K562 (cell line): ENCODE results near the gene CYSLTR1. TPM values are rescaled to one million over a fixed set of nuclear protein-coding genes. Genes with fewer than 3 reads are reported as not detected.

ENCODE experiments used
- ATAC-seq: fragments of 200-7000 bp; cut with Tn5 transposase; 3 replicates; pipeline ENCODE4 v1.9.1; 2020; ENCODE audit warnings: moderate library complexity
- BruUV-seq: library from RNA; stranded (reverse); fragments of 400-500 nt; replicated peaks from 2 replicates; lab custom pipeline; 2021; lab: Mats Ljungman, UMichigan
- CTCF ChIA-PET: fragments of 300-600 bp; formaldehyde crosslinking; extraction: SDS; loops from one replicate; lab custom pipeline; 2021; ENCODE audit warnings: low intra/inter-chr PET ratio; lab: Yijun Ruan, JAX
- POLR2A ChIA-PET: fragments of 300-600, 350-650 bp; sonication (Branson Sonifier 250); formaldehyde crosslinking; extraction: SDS; loops from one replicate; lab custom pipeline; 2021; ENCODE audit warnings: antibody characterized with exemption, inconsistent platforms; lab: Yijun Ruan, JAX
- DNase-seq, 4 experiments: peaks; one replicate each; pipeline versions ENCODE4 v3.0.0 to v3.0.0-alpha.2; 2011 to 2018; ENCODE audit warnings: low spot score in 3 of 4, mixed read lengths in 3 of 4; ENCODE audit errors: extremely low read depth in 1 of 4
- FAIRE-seq: peaks from 2 replicates; lab custom pipeline; 2011; peaks lifted over from hg19 to GRCh38; lab: Jason Lieb, UNC
- H2AFZ ChIP-seq: 2 replicates; pipeline ENCODE4 v1.6.0; 2011; ENCODE audit warnings: low read depth, low read length, control low read depth, inconsistent platforms
- H3K27ac ChIP-seq: fragments of 200-600 bp; 3 replicates; pipeline ENCODE4 v1.8.0; 2011; ENCODE audit warnings: low read depth, mild to moderate bottlenecking, control low read depth, inconsistent platforms, low read length, moderate library complexity, mixed read lengths; ENCODE audit errors: extremely low read depth
- H3K27me3 ChIP-seq, 2 experiments: fragments of 300-600 bp in 1 of 2; 2 replicates in 1 of 2; 3 replicates in 1 of 2; pipeline versions ENCODE4 v1.6.0 to v1.8.0; 2011; ENCODE audit warnings: inconsistent platforms in 2 of 2, low read length in 2 of 2, mild to moderate bottlenecking in 1 of 2, mixed read lengths in 1 of 2, moderate library complexity in 1 of 2; ENCODE audit not compliant: control insufficient read depth in 2 of 2, insufficient read depth in 2 of 2
- H3K36me3 ChIP-seq: fragments of 300-600 bp; 3 replicates; pipeline ENCODE4 v1.8.0; 2011; ENCODE audit warnings: mild to moderate bottlenecking, low read length, inconsistent platforms; ENCODE audit not compliant: control insufficient read depth, insufficient read depth
- H3K4me1 ChIP-seq, 2 experiments: fragments of 200-600 bp in 1 of 2; replicated peaks in 1 of 2; 2 replicates in 1 of 2; 3 replicates in 1 of 2; pipeline versions ENCODE4 v1.5.1 to v1.8.0; 2011; ENCODE audit warnings: inconsistent platforms in 2 of 2, low read length in 2 of 2, mild to moderate bottlenecking in 1 of 2, mixed read lengths in 1 of 2, moderate library complexity in 1 of 2; ENCODE audit not compliant: control insufficient read depth in 2 of 2, insufficient read depth in 2 of 2
- H3K4me2 ChIP-seq: 2 replicates; pipeline ENCODE4 v1.6.1; 2011; ENCODE audit warnings: low read length, control low read depth, inconsistent platforms, mixed read lengths; ENCODE audit not compliant: insufficient read depth
- H3K4me3 ChIP-seq: fragments of 200-600 bp; sonication (generic), shearing (Covaris generic); 2 replicates; pipeline ENCODE4 v1.5.1; 2016; ENCODE audit warnings: control low read depth, inconsistent platforms
- H3K79me2 ChIP-seq: fragments of 200-600 bp; 3 replicates; pipeline ENCODE4 v1.8.0; 2011; ENCODE audit warnings: low read length, inconsistent platforms; ENCODE audit not compliant: control insufficient read depth, insufficient read depth
- H3K9ac ChIP-seq, 2 experiments: 2 replicates each; pipeline versions ENCODE4 v1.6.0 to v1.6.1; 2011; ENCODE audit warnings: low read depth in 2 of 2, low read length in 2 of 2, control low read depth in 1 of 2, inconsistent platforms in 1 of 2, mild to moderate bottlenecking in 1 of 2, mixed read lengths in 1 of 2; ENCODE audit not compliant: insufficient read depth in 1 of 2
- H3K9me1 ChIP-seq: one replicate; pipeline ENCODE4 v1.6.0; 2011; ENCODE audit warnings: inconsistent platforms, mild to moderate bottlenecking, low read length, moderate library complexity; ENCODE audit not compliant: control insufficient read depth, insufficient read depth
- H3K9me3 ChIP-seq: replicated peaks from 2 replicates; pipeline ENCODE4 v1.5.1; 2011; ENCODE audit warnings: low read depth, low read length, inconsistent platforms; ENCODE audit not compliant: control insufficient read depth, insufficient read depth
- H4K20me1 ChIP-seq: replicated peaks from 2 replicates; pipeline ENCODE4 v1.6.1; 2011; ENCODE audit warnings: low read length, inconsistent platforms, mixed read lengths; ENCODE audit not compliant: control insufficient read depth, insufficient read depth
- C11orf30 ChIP-seq: fragments of 450-650 bp; IDR thresholded peaks from 2 replicates; pipeline ENCODE4 v1.6.1; 2016; ENCODE audit warnings: low read depth, mild to moderate bottlenecking
- ERF ChIP-seq: fragments of 450-650 bp; formaldehyde crosslinking; IDR thresholded peaks from 2 replicates; pipeline ENCODE4 v1.4.0; 2020; ENCODE audit warnings: mild to moderate bottlenecking, mixed read lengths
- FOXM1 ChIP-seq, 2 experiments: fragments of 450-650 bp in 1 of 2; sonication (generic) in 1 of 2; formaldehyde crosslinking in 1 of 2; IDR thresholded peaks; 2 replicates each; pipeline versions ENCODE4 v1.6.1 to v1.9.0; 2017 to 2022; ENCODE audit warnings: low read depth in 2 of 2, mild to moderate bottlenecking in 2 of 2, missing genetic modification reagents in 1 of 2, moderate library complexity in 1 of 2
- HCFC1 ChIP-seq: IDR thresholded peaks from 2 replicates; pipeline ENCODE4 v1.6.1; 2012; ENCODE audit warnings: low read depth, low read length, improper control_type of control experiment
- NCOA6 ChIP-seq: fragments of 450-650 bp; IDR thresholded peaks from 2 replicates; pipeline ENCODE4 v1.6.1; 2017; ENCODE audit warnings: mild to moderate bottlenecking
- NRF1 ChIP-seq, 2 experiments: fragments of 450-650 bp; IDR thresholded peaks in 1 of 2; conservative IDR thresholded peaks in 1 of 2; 2 replicates each; pipeline ENCODE4 v1.6.1; 2014; ENCODE audit warnings: mild to moderate bottlenecking in 2 of 2
- POLR2H ChIP-seq: IDR thresholded peaks from 2 replicates; pipeline ENCODE4 v1.6.1; 2016; ENCODE audit warnings: missing genetic modification characterization, low read depth, mild to moderate bottlenecking, control low read depth, missing compliant biosample characterization, moderate library complexity
- SMAD2 ChIP-seq: fragments of 150-350 bp; IDR thresholded peaks from 2 replicates; pipeline ENCODE4 v1.6.1; 2014; ENCODE audit warnings: low read depth, mild to moderate bottlenecking, low read length
- TCF7 ChIP-seq: sonication (generic); IDR thresholded peaks from 2 replicates; pipeline ENCODE4 v1.6.1; 2016; ENCODE audit warnings: antibody characterized with exemption, borderline replicate concordance
- YBX1 ChIP-seq: fragments of 450-650 bp; IDR thresholded peaks from 2 replicates; pipeline ENCODE4 v1.7.1; 2016; ENCODE audit warnings: mild to moderate bottlenecking
- ZC3H11A ChIP-seq: IDR thresholded peaks from 2 replicates; pipeline ENCODE4 v1.6.1; 2012; ENCODE audit warnings: low read depth, low read length, improper control_type of control experiment
- ZNF197 ChIP-seq: fragments of 200-800 bp; sonication (Bioruptor generic); IDR thresholded peaks from 2 replicates; pipeline ENCODE4 v1.6.1; 2016; ENCODE audit warnings: low read depth, missing genetic modification characterization, missing compliant biosample characterization
- WGBS: fragments of 100-300 bp; shearing (Covaris generic); methylation state at CpG from one replicate; pipeline ENCODE4 v1.1.6; 2016; ENCODE audit warnings: low coverage, mixed read lengths; ENCODE audit not compliant: insufficient coverage; ENCODE audit errors: missing lambda C conversion rate; 5-methylcytosine and 5-hydroxymethylcytosine counted together
- in situ Hi-C: fragments of 300-500 bp; cut with MboI; formaldehyde crosslinking; loops from 4 replicates; pipeline ENCODE4 v1.15.0; 2018; ENCODE audit warnings: inconsistent platforms, mixed read lengths
- intact Hi-C: fragments of 100-400 bp; cut with micrococcal nuclease; formaldehyde crosslinking; loops from 2 replicates; pipeline ENCODE4 v1.14.2; 2022
- polyA plus RNA-seq, 8 experiments: library from polyadenylated mRNA; depleted of rRNA in 4 of 8; stranded (reverse) in 5 of 8; unstranded in 3 of 8; fragments of >200 nt; fragmentation: Nextera tagmentation in 2 of 8; fragmentation: Illumina TruSeq in 1 of 8; extraction: Ambion mirVana in 2 of 8; extraction: Trizol in 1 of 8; gene quantifications; 2 replicates each; pipeline versions ENCODE4 v1.2.1 to v1.2.3, GENCODE V29; 2011 to 2014; ENCODE audit warnings: inconsistent platforms in 1 of 8, missing spikeins in 1 of 8
- total RNA-seq, 7 experiments: library from RNA; depleted of rRNA in 6 of 7; stranded (reverse); fragments of >200 nt in 6 of 7; fragmentation: Illumina TruSeq in 2 of 7; extraction: Trizol in 2 of 7; gene quantifications; 2 replicates each; pipeline versions ENCODE4 v1.2.1 to v1.2.3, GENCODE V29; 2011 to 2021; ENCODE audit warnings: low replicate concordance in 1 of 7
- TF ChIP-seq, protein P1 (sequence below): fragments of 250-450 bp; sonication (Bioruptor Pico); IDR thresholded peaks from 2 replicates; pipeline ENCODE4 v1.8.0; 2022; ENCODE audit warnings: inconsistent platforms, mild to moderate bottlenecking, moderate library complexity, borderline replicate concordance
- TF ChIP-seq, protein P2 (sequence below): fragments of 450-650 bp; IDR thresholded peaks from 2 replicates; pipeline ENCODE4 v1.6.1; 2016; ENCODE audit warnings: antibody characterized with exemption
- TF ChIP-seq, protein P3 (sequence below): fragments of 450-650 bp; IDR thresholded peaks from 2 replicates; pipeline ENCODE4 v1.6.1; 2016; ENCODE audit warnings: borderline replicate concordance
- TF ChIP-seq, protein P4 (sequence below): IDR thresholded peaks from 3 replicates; pipeline ENCODE4 v1.6.1; 2011; ENCODE audit warnings: borderline replicate concordance, mild to moderate bottlenecking, moderate library complexity; ENCODE audit not compliant: insufficient read length; ENCODE audit errors: extremely low read depth

The CYSLTR1 gene
- total and polyA plus RNA-seq, 9 of the 15 experiments (the other 6 are each of a cell fraction or from before 2014, with no cell fraction given): 0.04 to 0.07 TPM; not detected in 7

DNA sequence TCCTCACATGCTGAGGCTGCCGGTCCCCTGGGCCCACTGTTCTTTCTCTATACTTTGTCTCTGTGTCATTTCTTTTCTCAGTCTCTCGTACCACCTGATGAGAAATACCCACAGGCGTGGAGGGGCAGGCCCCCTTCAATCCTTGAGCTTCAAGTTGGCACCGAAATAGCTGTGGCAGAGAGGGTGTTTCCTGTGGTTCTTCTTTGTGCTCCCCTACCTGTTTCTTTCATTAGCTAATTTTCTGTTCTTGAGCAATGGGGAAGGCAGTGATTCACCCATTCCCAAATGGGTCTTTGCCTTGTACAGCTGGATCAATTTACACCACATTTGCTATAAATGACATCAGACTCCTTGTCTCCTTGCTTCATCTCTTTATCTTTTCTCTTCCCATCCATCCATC, 2.1 kb upstream of the CYSLTR1 start:
- POLR2A ChIA-PET: no interaction called here
- in situ Hi-C loops: no loop called here
- TF ChIP-seq POLR2H (tag) (no peak), ZNF197 (CRISPR knock-in tag) (no peak), NRF1 (conservative IDR thresholded peaks at IDR 0.05 in 1 of 2, IDR thresholded peaks at IDR 0.05 in 1 of 2) (no peak), NCOA6 (no peak), C11orf30 (no peak), SMAD2 (no peak), ERF (CRISPR knock-in tag) (no peak), HCFC1 (no peak), ZC3H11A (no peak), YBX1 (no peak), TCF7 (no peak), FOXM1 (IDR thresholded peaks at IDR 0.05; ENCODE audit: low read depth) (no peak), FOXM1 (CRISPR knock-in tag; IDR thresholded peaks at IDR 0.05; ENCODE audit: low read depth) (no peak)
- TF ChIP-seq, protein P1, sequence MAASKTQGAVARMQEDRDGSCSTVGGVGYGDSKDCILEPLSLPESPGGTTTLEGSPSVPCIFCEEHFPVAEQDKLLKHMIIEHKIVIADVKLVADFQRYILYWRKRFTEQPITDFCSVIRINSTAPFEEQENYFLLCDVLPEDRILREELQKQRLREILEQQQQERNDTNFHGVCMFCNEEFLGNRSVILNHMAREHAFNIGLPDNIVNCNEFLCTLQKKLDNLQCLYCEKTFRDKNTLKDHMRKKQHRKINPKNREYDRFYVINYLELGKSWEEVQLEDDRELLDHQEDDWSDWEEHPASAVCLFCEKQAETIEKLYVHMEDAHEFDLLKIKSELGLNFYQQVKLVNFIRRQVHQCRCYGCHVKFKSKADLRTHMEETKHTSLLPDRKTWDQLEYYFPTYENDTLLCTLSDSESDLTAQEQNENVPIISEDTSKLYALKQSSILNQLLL: no peak
- TF ChIP-seq, protein P2, sequence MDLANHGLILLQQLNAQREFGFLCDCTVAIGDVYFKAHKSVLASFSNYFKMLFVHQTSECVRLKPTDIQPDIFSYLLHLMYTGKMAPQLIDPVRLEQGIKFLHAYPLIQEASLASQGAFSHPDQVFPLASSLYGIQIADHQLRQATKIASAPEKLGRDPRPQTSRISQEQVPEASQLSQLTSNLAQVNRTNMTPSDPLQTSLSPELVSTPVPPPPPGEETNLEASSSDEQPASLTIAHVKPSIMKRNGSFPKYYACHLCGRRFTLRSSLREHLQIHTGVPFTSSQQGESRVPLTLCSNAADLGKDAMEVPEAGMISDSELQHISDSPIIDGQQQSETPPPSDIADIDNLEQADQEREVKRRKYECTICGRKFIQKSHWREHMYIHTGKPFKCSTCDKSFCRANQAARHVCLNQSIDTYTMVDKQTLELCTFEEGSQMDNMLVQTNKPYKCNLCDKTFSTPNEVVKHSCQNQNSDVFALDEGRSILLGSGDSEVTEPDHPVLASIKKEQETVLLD: no peak
- TF ChIP-seq, protein P3, sequence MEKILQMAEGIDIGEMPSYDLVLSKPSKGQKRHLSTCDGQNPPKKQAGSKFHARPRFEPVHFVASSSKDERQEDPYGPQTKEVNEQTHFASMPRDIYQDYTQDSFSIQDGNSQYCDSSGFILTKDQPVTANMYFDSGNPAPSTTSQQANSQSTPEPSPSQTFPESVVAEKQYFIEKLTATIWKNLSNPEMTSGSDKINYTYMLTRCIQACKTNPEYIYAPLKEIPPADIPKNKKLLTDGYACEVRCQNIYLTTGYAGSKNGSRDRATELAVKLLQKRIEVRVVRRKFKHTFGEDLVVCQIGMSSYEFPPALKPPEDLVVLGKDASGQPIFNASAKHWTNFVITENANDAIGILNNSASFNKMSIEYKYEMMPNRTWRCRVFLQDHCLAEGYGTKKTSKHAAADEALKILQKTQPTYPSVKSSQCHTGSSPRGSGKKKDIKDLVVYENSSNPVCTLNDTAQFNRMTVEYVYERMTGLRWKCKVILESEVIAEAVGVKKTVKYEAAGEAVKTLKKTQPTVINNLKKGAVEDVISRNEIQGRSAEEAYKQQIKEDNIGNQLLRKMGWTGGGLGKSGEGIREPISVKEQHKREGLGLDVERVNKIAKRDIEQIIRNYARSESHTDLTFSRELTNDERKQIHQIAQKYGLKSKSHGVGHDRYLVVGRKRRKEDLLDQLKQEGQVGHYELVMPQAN: no peak
- TF ChIP-seq, protein P4, sequence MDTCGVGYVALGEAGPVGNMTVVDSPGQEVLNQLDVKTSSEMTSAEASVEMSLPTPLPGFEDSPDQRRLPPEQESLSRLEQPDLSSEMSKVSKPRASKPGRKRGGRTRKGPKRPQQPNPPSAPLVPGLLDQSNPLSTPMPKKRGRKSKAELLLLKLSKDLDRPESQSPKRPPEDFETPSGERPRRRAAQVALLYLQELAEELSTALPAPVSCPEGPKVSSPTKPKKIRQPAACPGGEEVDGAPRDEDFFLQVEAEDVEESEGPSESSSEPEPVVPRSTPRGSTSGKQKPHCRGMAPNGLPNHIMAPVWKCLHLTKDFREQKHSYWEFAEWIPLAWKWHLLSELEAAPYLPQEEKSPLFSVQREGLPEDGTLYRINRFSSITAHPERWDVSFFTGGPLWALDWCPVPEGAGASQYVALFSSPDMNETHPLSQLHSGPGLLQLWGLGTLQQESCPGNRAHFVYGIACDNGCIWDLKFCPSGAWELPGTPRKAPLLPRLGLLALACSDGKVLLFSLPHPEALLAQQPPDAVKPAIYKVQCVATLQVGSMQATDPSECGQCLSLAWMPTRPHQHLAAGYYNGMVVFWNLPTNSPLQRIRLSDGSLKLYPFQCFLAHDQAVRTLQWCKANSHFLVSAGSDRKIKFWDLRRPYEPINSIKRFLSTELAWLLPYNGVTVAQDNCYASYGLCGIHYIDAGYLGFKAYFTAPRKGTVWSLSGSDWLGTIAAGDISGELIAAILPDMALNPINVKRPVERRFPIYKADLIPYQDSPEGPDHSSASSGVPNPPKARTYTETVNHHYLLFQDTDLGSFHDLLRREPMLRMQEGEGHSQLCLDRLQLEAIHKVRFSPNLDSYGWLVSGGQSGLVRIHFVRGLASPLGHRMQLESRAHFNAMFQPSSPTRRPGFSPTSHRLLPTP: no peak

More for the DNA sequence above, 2.1 kb upstream of the CYSLTR1 start:
- FAIRE-seq (no peak), DNase-seq (no peak), ATAC-seq (no peak)
- Histone ChIP-seq H3K9ac (no peak overlapping the region), H3K27me3 (no peaks in the 10 kb centered on the region), H3K79me2 (no peaks in the 10 kb centered on the region), H3K9me1 (no peaks in the 10 kb centered on the region), H4K20me1 (no peaks in the 10 kb centered on the region), H3K4me1 (no peaks in the 10 kb centered on the region), H3K4me3 (no peak overlapping the region), H2AFZ (no peak overlapping the region), H3K27ac (no peak overlapping the region), H3K4me2 (no peak overlapping the region), H3K36me3 (no peaks in the 10 kb centered on the region), H3K9me3 (no peaks in the 10 kb centered on the region)
- CTCF ChIA-PET: no interaction called here
- intact Hi-C loops: no loop called here
- no TSS peak for BruUV-seq
- 0% methylated on average over 4 of the region's 4 CpGs for WGBS
